OCI-LY1 (cell line): ENCODE data around the gene RERE.

Experiments used
- CTCF ChIP-seq: fragments of 200-600 bp; sonication (generic), shearing (Covaris generic); IDR thresholded peaks from 2 replicates; pipeline ENCODE4 v1.5.1; 2017; ENCODE audit warnings: mild to moderate bottlenecking, antibody characterized with exemption, low read length, moderate library complexity, mixed read lengths
- EZH2 ChIP-seq: fragments of 200-600 bp; sonication (generic), shearing (Covaris generic); IDR thresholded peaks from 2 replicates; pipeline ENCODE4 v1.8.0; 2017; ENCODE audit warnings: borderline replicate concordance, mixed run types, mild to moderate bottlenecking, antibody characterized with exemption, low read length, moderate library complexity, mixed read lengths

GRCh38 chr1:8555582-8555981 is 261.9 kb downstream of the RERE start:
- TF ChIP-seq CTCF (no peak), EZH2 (no peak)
